ENCODE measurements around the gene RPL7A. TPM values are rescaled to one million over a fixed set of nuclear protein-coding genes. Genes with fewer than 3 reads are reported as not detected.

Gene RPL7A
- total RNA-seq, 3 donors from 2014 or later: 2,020 to 2,813 (median 2,212) TPM

DNA sequence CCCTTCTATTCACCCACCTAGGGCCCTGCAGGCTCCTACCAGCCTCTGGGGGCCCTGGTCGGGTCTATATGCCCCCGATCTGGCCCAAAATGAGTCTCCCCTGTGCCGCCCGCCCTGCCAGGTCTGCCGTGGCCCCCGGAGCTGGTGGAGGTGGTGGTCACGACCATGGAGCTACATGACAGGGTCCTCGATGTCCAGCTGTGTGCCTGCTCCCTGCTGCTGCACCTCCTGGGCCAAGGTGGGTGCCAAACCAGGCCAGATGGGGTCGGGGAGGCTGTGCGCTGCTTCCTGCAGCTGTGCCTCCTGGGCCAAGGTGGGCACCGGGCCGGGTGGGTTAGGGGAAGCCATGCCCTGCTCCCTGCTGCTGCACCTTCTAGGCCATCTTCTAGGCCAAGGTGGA is 52.3 kb downstream of the RPL7A start:
- H3K9me3 ChIP-seq: no peaks in the 10 kb centered on the region
- H3K4me3 ChIP-seq: no peak overlapping the region
- H3K4me1 ChIP-seq: no peaks in the 10 kb centered on the region
- TF ChIP-seq, protein P1, sequence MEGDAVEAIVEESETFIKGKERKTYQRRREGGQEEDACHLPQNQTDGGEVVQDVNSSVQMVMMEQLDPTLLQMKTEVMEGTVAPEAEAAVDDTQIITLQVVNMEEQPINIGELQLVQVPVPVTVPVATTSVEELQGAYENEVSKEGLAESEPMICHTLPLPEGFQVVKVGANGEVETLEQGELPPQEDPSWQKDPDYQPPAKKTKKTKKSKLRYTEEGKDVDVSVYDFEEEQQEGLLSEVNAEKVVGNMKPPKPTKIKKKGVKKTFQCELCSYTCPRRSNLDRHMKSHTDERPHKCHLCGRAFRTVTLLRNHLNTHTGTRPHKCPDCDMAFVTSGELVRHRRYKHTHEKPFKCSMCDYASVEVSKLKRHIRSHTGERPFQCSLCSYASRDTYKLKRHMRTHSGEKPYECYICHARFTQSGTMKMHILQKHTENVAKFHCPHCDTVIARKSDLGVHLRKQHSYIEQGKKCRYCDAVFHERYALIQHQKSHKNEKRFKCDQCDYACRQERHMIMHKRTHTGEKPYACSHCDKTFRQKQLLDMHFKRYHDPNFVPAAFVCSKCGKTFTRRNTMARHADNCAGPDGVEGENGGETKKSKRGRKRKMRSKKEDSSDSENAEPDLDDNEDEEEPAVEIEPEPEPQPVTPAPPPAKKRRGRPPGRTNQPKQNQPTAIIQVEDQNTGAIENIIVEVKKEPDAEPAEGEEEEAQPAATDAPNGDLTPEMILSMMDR (IDR thresholded peaks at IDR 0.05): no peak
- TF ChIP-seq POLR2AphosphoS5 (IDR thresholded peaks at IDR 0.05) (no peak), POLR2A (IDR thresholded peaks at IDR 0.05) (no peak)
- no peaks in the 10 kb centered on the region for H3K36me3 ChIP-seq
- no peak overlapping the region for H3K27ac ChIP-seq
- peaks cover 0 to 2% of the 10 kb centered on the region in 2 donors for H3K27me3 ChIP-seq
- no peak for DNase-seq (ENCODE audit: low spot score in 2 of 2)
- intact Hi-C loops (cut with DNase I; ENCODE audit: low total_unique reads): loop anchor here (10.0 kb wide), 1 partner anchor 85 kb away; no protein-coding TSS in a partner anchor

Other genes with a start within 250 kb of the RPL7A start
- 10 to 100 TPM; 52.0 to 94.1 (median 79.3) TPM for gene RALGDS, start 227.0 kb upstream of the RPL7A start, total RNA-seq
- 10 to 100 TPM; 14.8 to 21.3 (median 15.0) TPM for gene GBGT1, start 184.3 kb upstream of the RPL7A start, total RNA-seq
- gene OBP2B, start 139.0 kb upstream of the RPL7A start, total RNA-seq: under 1 TPM in 2 of 3 donors, not detected in 1; 0.88 to 0.98 TPM
- 1 to 10 TPM; 1.1 to 3.9 (median 2.8) TPM for gene ABO, start 73.0 kb upstream of the RPL7A start, total RNA-seq
- gene SURF6, start 12.0 kb upstream of the RPL7A start, total RNA-seq: 10 to 100 TPM; 12.8 to 29.0 (median 23.3) TPM
- gene MED22, start 87 bp upstream of the RPL7A start, total RNA-seq: 10 to 100 TPM; 19.2 to 32.2 (median 31.1) TPM
- 10 to 100 TPM; 45.9 to 61.4 (median 46.8) TPM for gene SURF1, start 8.3 kb downstream of the RPL7A start, total RNA-seq
- gene SURF2, start 8.3 kb downstream of the RPL7A start, total RNA-seq: 10 to 100 TPM; 16.7 to 25.9 (median 25.2) TPM
- 100 to 1,000 TPM; 109 to 164 (median 133) TPM for gene SURF4, start 27.8 kb downstream of the RPL7A start, total RNA-seq
- gene STKLD1, start 28.1 kb downstream of the RPL7A start, total RNA-seq: 1 to 10 TPM in 1 of 3 donors, under 1 TPM in 2; 0.59 to 3.9 (median 0.96) TPM
- gene REXO4, start 69.8 kb downstream of the RPL7A start, total RNA-seq: 10 to 100 TPM; 14.2 to 20.5 (median 18.7) TPM
- gene ADAMTS13, start 74.1 kb downstream of the RPL7A start, total RNA-seq: 1 to 10 TPM in 1 of 3 donors, under 1 TPM in 2; 0.88 to 2.9 (median 0.96) TPM
- 10 to 100 TPM in 2 of 3 donors, 1 to 10 TPM in 1; 5.0 to 19.5 (median 13.4) TPM for gene CACFD1, start 111.8 kb downstream of the RPL7A start, total RNA-seq
- gene SLC2A6, start 130.9 kb downstream of the RPL7A start, total RNA-seq: 1 to 10 TPM; 1.8 to 2.0 (median 1.8) TPM
- gene MYMK, start 176.7 kb downstream of the RPL7A start, total RNA-seq: not detected
- gene ADAMTSL2, start 186.5 kb downstream of the RPL7A start, total RNA-seq: under 1 TPM; 0.33 to 0.80 (median 0.44) TPM